Tibial artery (tissue), 4 donors: ENCODE measurements around the gene TEAD1.
"Not testable (repeated sequence)": the region's sequence is repeated elsewhere in the genome, so short reads cannot be mapped to it uniquely, and the experiment has no call there.

ENCODE experiments used
- DNase-seq, 2 donors: peaks; one replicate each; pipeline ENCODE4 v3.0.0-alpha.2; 2019
- H3K27ac ChIP-seq, 2 donors: fragments of 200-600 bp; sonication (generic) in 1 of 2; 1 replicate in 1 of 2; 2 replicates in 1 of 2; pipeline ENCODE4 v1.5.1; 2018 to 2019; ENCODE audit warnings: mild to moderate bottlenecking in 1 of 2
- H3K27me3 ChIP-seq, 2 donors: fragments of 200-600 bp; sonication (generic) in 1 of 2; one replicate each; pipeline versions ENCODE4 v1.5.1 to v1.6.0; 2016 to 2019
- H3K36me3 ChIP-seq, 3 donors: fragments of 200-600 bp; sonication (generic) in 2 of 3; one replicate each; pipeline ENCODE4 v1.5.1; 2016 to 2019; ENCODE audit warnings: mild to moderate bottlenecking in 2 of 3
- H3K4me1 ChIP-seq, 4 donors: fragments of 200-600 bp; sonication (generic) in 2 of 4; 1 replicate in 3 of 4; 2 replicates in 1 of 4; pipeline ENCODE4 v1.5.1; 2016 to 2019
- H3K4me3 ChIP-seq, 2 donors: fragments of 200-600 bp; sonication (generic) in 1 of 2; 1 replicate in 1 of 2; 2 replicates in 1 of 2; pipeline ENCODE4 v1.5.1; 2018 to 2019; ENCODE audit warnings: mild to moderate bottlenecking in 2 of 2
- H3K9me3 ChIP-seq, 3 donors: fragments of 200-600 bp; sonication (generic) in 1 of 3; one replicate each; pipeline ENCODE4 v1.5.1; 2016 to 2019
- CTCF ChIP-seq, 2 experiments: fragments of 200-600 bp in 1 of 2; fragments of 450-650 bp in 1 of 2; IDR thresholded peaks; one replicate each; pipeline ENCODE4 v1.5.1; 2017 to 2019; ENCODE audit warnings: antibody characterized with exemption in 2 of 2, mild to moderate bottlenecking in 1 of 2, moderate library complexity in 1 of 2
- intact Hi-C: fragments of 100-400 bp; cut with DNase I; formaldehyde crosslinking; loops from one replicate; pipeline ENCODE4 v1.15.0; 2023; ENCODE audit warnings: low total_unique reads

The TEAD1 gene

GRCh38 chr11:12876340-12876739 is 202.1 kb downstream of the TEAD1 start:
- Histone ChIP-seq H3K4me1 (no peaks in the 10 kb centered on the region), H3K9me3 (no peaks in the 10 kb centered on the region), H3K27ac (no peak overlapping the region), H3K4me3 (no peak overlapping the region), H3K27me3 (no peaks in the 10 kb centered on the region), H3K36me3 (peaks cover 2 to 12% (median 7%) of the 10 kb centered on the region in 3 donors)
- intact Hi-C loops: no loop called here
- no peak for TF ChIP-seq CTCF (IDR thresholded peaks at IDR 0.05)
- no peak for DNase-seq

GRCh38 chr11:12876988-12877387 is 202.8 kb downstream of the TEAD1 start:
- no peaks in the 10 kb centered on the region for H3K9me3 ChIP-seq
- intact Hi-C loops: no loop called here
- H3K4me1 ChIP-seq: no peaks in the 10 kb centered on the region
- TF ChIP-seq CTCF (IDR thresholded peaks at IDR 0.05): no peak
- peaks cover 8 to 18% (median 12%) of the 10 kb centered on the region in 3 donors for H3K36me3 ChIP-seq
- no peaks in the 10 kb centered on the region for H3K27me3 ChIP-seq
- H3K4me3 ChIP-seq: no peak overlapping the region
- DNase-seq: no peak
- no peak overlapping the region for H3K27ac ChIP-seq

GRCh38 chr11:12877508-12877907 is 203.3 kb downstream of the TEAD1 start:
- H3K9me3 ChIP-seq, intact Hi-C loops, H3K4me3 ChIP-seq, H3K27ac ChIP-seq, DNase-seq, H3K27me3 ChIP-seq, H3K4me1 ChIP-seq: not testable (repeated sequence)
- H3K36me3 ChIP-seq: peaks cover 10 to 23% (median 17%) of the 10 kb centered on the region in 3 donors

GRCh38 chr11:12880327-12880726 is 206.1 kb downstream of the TEAD1 start:
- H3K36me3 ChIP-seq: peaks cover 15 to 45% (median 28%) of the 10 kb centered on the region in 3 donors
- no peak overlapping the region for H3K27ac ChIP-seq
- TF ChIP-seq CTCF (IDR thresholded peaks at IDR 0.05): no peak
- no peaks in the 10 kb centered on the region for H3K9me3 ChIP-seq
- no peaks in the 10 kb centered on the region for H3K27me3 ChIP-seq
- intact Hi-C loops: loop anchor here (10.0 kb wide), 1 partner anchor 66 kb away; no protein-coding TSS in a partner anchor
- H3K4me3 ChIP-seq: no peak overlapping the region
- H3K4me1 ChIP-seq: no peaks in the 10 kb centered on the region
- no peak for DNase-seq

GRCh38 chr11:12882670-12883069 is 208.4 kb downstream of the TEAD1 start:
- no peaks in the 10 kb centered on the region for H3K27me3 ChIP-seq
- no peak for DNase-seq
- H3K36me3 ChIP-seq: peaks cover 15 to 45% (median 28%) of the 10 kb centered on the region in 3 donors
- no peak overlapping the region for H3K27ac ChIP-seq
- H3K9me3 ChIP-seq: no peaks in the 10 kb centered on the region
- TF ChIP-seq CTCF (IDR thresholded peaks at IDR 0.05): no peak
- intact Hi-C loops: loop anchor here (10.0 kb wide), 1 partner anchor 68 kb away; no protein-coding TSS in a partner anchor
- H3K4me1 ChIP-seq: no peaks in the 10 kb centered on the region
- H3K4me3 ChIP-seq: no peak overlapping the region

GRCh38 chr11:12884751-12885318 is 210.6 kb downstream of the TEAD1 start:
- H3K27ac ChIP-seq: no peak overlapping the region
- peaks cover 15 to 45% (median 28%) of the 10 kb centered on the region in 3 donors for H3K36me3 ChIP-seq
- H3K9me3 ChIP-seq: no peaks in the 10 kb centered on the region
- TF ChIP-seq CTCF (IDR thresholded peaks at IDR 0.05): no peak
- H3K4me3 ChIP-seq: no peak overlapping the region
- intact Hi-C loops: loop anchor here (5.0 to 10.0 kb wide), 2 partner anchors 70 to 288 kb away; no protein-coding TSS in a partner anchor
- no peaks in the 10 kb centered on the region for H3K27me3 ChIP-seq
- DNase-seq: no peak
- H3K4me1 ChIP-seq: peaks cover 0 to 16% (median 11%) of the 10 kb centered on the region in 4 donors
